Naive B cell (primary cell): ENCODE results near the gene ITGB6. TPM values are rescaled to one million over a fixed set of nuclear protein-coding genes. Genes with fewer than 3 reads are reported as not detected.

Source experiments
- ATAC-seq, 2 donors: fragments of 150-1000 bp; cut with Tn5 transposase; 2 replicates each; pipeline ENCODE4 v1.10.0; 2021; ENCODE audit warnings: low read depth in 2 of 2, mild to moderate bottlenecking in 2 of 2, moderate library complexity in 2 of 2
- DNase-seq: peaks from one replicate; pipeline ENCODE4 v3.0.0; 2022
- H3K27ac Mint-ChIP-seq, 6 donors: one replicate each; pipeline ENCODE4 v1.8.0; 2020 to 2022; ENCODE audit warnings: mild to moderate bottlenecking in 6 of 6, mixed read lengths in 6 of 6, moderate library complexity in 5 of 6, inconsistent platforms in 2 of 6
- H3K27me3 Mint-ChIP-seq, 3 donors: one replicate each; pipeline ENCODE4 v1.8.0; 2021 to 2022; ENCODE audit warnings: mixed read lengths in 3 of 3, mild to moderate bottlenecking in 1 of 3
- H3K36me3 Mint-ChIP-seq, 2 donors: one replicate each; pipeline ENCODE4 v1.8.0; 2020 to 2022; ENCODE audit warnings: mixed read lengths in 2 of 2, inconsistent platforms in 1 of 2, mild to moderate bottlenecking in 1 of 2
- H3K4me1 Mint-ChIP-seq, 3 donors: one replicate each; pipeline ENCODE4 v1.8.0; 2020 to 2022; ENCODE audit warnings: mixed read lengths in 3 of 3, inconsistent platforms in 1 of 3, mild to moderate bottlenecking in 1 of 3, moderate library complexity in 1 of 3
- H3K4me3 Mint-ChIP-seq, 8 donors: one replicate each; pipeline ENCODE4 v1.8.0; 2020 to 2022; ENCODE audit warnings: mild to moderate bottlenecking in 8 of 8, mixed read lengths in 8 of 8, moderate library complexity in 8 of 8, inconsistent platforms in 2 of 8
- H3K9me3 Mint-ChIP-seq, 7 donors: one replicate each; pipeline ENCODE4 v1.8.0; 2020 to 2022; ENCODE audit warnings: mixed read lengths in 7 of 7, mild to moderate bottlenecking in 5 of 7, inconsistent platforms in 2 of 7, moderate library complexity in 1 of 7
- polyA plus RNA-seq, 6 donors: library from polyadenylated mRNA; unstranded; fragments of 300-500 nt; fragmentation: Illumina TruSeq; gene quantifications; one replicate each; pipeline ENCODE4 v1.2.3, GENCODE V29; 2021; ENCODE audit warnings: low read depth in 6 of 6

The ITGB6 gene
- polyA plus RNA-seq, 6 donors from 2014 or later: not detected

DNA sequence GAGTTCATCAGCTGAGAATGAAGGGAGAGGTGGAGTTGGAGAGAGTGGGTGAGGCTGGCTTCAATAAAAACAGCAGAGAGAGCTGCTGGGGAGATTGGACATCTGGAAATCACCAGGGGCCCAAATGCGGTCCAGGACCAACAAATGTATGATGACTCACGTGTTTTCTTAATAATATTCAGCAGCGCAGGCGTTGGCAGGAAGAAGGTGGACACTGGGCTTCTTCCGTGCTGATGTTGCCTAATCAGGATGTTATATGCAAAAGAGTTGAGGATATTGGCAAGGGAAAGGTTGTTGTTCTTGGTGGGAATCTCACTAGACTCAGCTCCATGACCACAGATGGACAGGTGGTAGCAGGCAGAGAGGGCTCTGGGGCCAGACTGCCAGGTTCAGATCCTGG is 124.9 kb downstream of the ITGB6 start:
- ATAC-seq (no peak), DNase-seq (no peak)
- Mint-ChIP-seq H3K27me3 (no peaks in the 10 kb centered on the region), H3K27ac (peak overlapping the region in 1 of 6 donors; percentile 10), H3K4me1 (peaks cover 0 to 5% (median 0%) of the 10 kb centered on the region in 3 donors), H3K4me3 (no peak overlapping the region), H3K36me3 (no peaks in the 10 kb centered on the region), H3K9me3 (peaks cover 0 to 11% (median 2%) of the 10 kb centered on the region in 7 donors)

DNA sequence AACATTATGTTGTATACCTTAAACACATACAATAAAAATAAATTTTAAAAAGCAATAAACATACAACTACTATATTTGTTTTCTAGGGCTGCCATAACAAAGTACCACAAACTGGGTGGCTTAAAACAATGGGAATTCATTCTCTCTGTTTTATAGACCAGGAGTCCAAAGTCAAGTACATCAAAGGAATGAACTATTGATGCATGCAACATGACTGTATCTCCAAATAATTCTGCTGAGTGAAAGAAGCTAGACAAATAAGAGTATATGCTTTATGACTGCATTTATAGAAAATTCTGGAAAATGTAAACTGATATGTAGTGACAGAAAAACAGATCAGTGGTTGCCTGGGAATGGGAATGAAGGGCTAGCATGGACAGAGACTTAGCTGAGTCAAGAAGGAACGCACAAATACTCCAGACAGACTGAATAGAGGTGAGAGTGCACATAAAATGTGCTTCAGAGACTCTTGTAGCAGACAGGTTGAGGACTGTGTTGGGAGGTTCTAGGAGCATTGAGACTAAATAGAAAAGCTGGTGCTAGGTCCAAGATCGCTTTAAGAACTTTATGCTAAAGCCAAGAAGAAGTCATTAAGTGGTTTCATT is 126.7 kb downstream of the ITGB6 start:
- Mint-ChIP-seq H3K27me3 (no peaks in the 10 kb centered on the region), H3K4me1 (peaks cover 0 to 5% (median 0%) of the 10 kb centered on the region in 3 donors), H3K36me3 (no peaks in the 10 kb centered on the region), H3K27ac (no peak overlapping the region), H3K9me3 (peaks cover 0 to 4% (median 2%) of the 10 kb centered on the region in 7 donors), H3K4me3 (no peak overlapping the region)
- no peak for ATAC-seq
- no peak for DNase-seq

GRCh38 chr2:160068906-160069305 is 131.2 kb downstream of the ITGB6 start:
- peaks cover 0 to 9% (median 2%) of the 10 kb centered on the region in 7 donors for H3K9me3 Mint-ChIP-seq
- H3K36me3 Mint-ChIP-seq: no peaks in the 10 kb centered on the region
- no peaks in the 10 kb centered on the region for H3K4me1 Mint-ChIP-seq

GRCh38 chr2:160064916-160065315 is 135.2 kb downstream of the ITGB6 start:
- peaks cover 27 to 43% (median 29%) of the 10 kb centered on the region in 3 donors for H3K27me3 Mint-ChIP-seq
- H3K4me3 Mint-ChIP-seq: peak overlapping the region in 1 of 8 donors; percentile 8
- H3K4me1 Mint-ChIP-seq: peaks cover 0 to 14% (median 7%) of the 10 kb centered on the region in 3 donors
- DNase-seq (no peak), ATAC-seq (no peak)
- peaks cover 0 to 9% (median 2%) of the 10 kb centered on the region in 7 donors for H3K9me3 Mint-ChIP-seq
- H3K36me3 Mint-ChIP-seq: no peaks in the 10 kb centered on the region
- H3K27ac Mint-ChIP-seq: no peak overlapping the region

More at GRCh38 chr2:160068906-160069305, 131.2 kb downstream of the ITGB6 start:
- no peak overlapping the region for H3K4me3 Mint-ChIP-seq
- no peak for DNase-seq
- peaks cover 4 to 21% (median 4%) of the 10 kb centered on the region in 3 donors for H3K27me3 Mint-ChIP-seq
- H3K27ac Mint-ChIP-seq: no peak overlapping the region
- ATAC-seq: no peak

- H3K4me1 Mint-ChIP-seq: peaks cover 0 to 14% (median 7%) of the 10 kb centered on the region in 3 donors
Measured at GRCh38 chr2:160063879-160064612, 136.0 kb downstream of the ITGB6 start.

GRCh38 chr2:160063271-160063670 is 136.8 kb downstream of the ITGB6 start:
- no peak for ATAC-seq
- H3K27ac Mint-ChIP-seq: peak overlapping the region in 1 of 6 donors; percentile 15
- no peaks in the 10 kb centered on the region for H3K36me3 Mint-ChIP-seq
- peaks cover 0 to 14% (median 7%) of the 10 kb centered on the region in 3 donors for H3K4me1 Mint-ChIP-seq
- peak overlapping the region in 5 of 8 donors; percentile 10 to 79 (median 69) for H3K4me3 Mint-ChIP-seq
- no peak for DNase-seq
- H3K9me3 Mint-ChIP-seq: peaks cover 0 to 5% (median 0%) of the 10 kb centered on the region in 7 donors
- peaks cover 36 to 60% (median 40%) of the 10 kb centered on the region in 3 donors for H3K27me3 Mint-ChIP-seq

More at GRCh38 chr2:160063879-160064612, 136.0 kb downstream of the ITGB6 start:
- Mint-ChIP-seq H3K27me3 (peaks cover 34 to 52% (median 36%) of the 10 kb centered on the region in 3 donors), H3K9me3 (peaks cover 0 to 9% (median 2%) of the 10 kb centered on the region in 7 donors), H3K4me3 (peak overlapping the region in 1 of 8 donors; percentile 9), H3K36me3 (no peaks in the 10 kb centered on the region), H3K27ac (no peak overlapping the region)
- no peak for DNase-seq
- no peak for ATAC-seq

- ATAC-seq (peak in 1 of 2 donors; percentile 20), DNase-seq (no peak)
- Mint-ChIP-seq H3K4me1 (peaks cover 0 to 14% (median 7%) of the 10 kb centered on the region in 3 donors), H3K4me3 (peak within 1 kb of the TSS; percentile 10 to 82 (median 78)), H3K27me3 (peaks cover 36 to 68% (median 48%) of the 10 kb centered on the region in 3 donors), H3K36me3 (no peaks in the 10 kb centered on the region), H3K9me3 (peaks cover 0 to 2% (median 0%) of the 10 kb centered on the region in 7 donors), H3K27ac (peak within 1 kb of the TSS in 2 of 6 donors; percentile 15 to 80)
Measured at GRCh38 chr2:160062292-160063005, 137.6 kb downstream of the ITGB6 start, which contains the start of gene PLA2R1. PLA2R1 (minus strand) TSS chr2:160062615; CDS start chr2:160062403, 212 bp downstream.

DNA sequence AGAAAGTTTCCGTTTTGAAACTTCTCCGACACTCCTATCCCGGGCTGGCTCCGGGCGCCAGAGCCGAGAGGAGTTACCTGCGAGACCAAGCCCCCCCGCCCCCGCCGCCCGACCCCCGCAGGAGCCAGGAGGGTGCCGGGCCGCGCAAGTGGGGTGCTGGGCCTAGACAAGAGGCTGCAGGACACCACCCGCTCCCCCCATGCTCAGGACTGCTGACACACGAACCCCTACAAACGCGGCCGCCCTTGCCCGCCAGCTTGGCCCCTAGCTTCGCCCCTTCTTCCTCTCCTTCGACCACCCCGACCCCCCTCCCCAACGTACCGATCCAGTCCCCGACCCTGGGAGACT is 138.2 kb downstream of the ITGB6 start:
- DNase-seq: no peak
- no peaks in the 10 kb centered on the region for H3K36me3 Mint-ChIP-seq
- peaks cover 0 to 14% (median 7%) of the 10 kb centered on the region in 3 donors for H3K4me1 Mint-ChIP-seq
- peaks cover 36 to 70% (median 50%) of the 10 kb centered on the region in 3 donors for H3K27me3 Mint-ChIP-seq
- no peak for ATAC-seq
- peaks cover 0 to 2% (median 0%) of the 10 kb centered on the region in 7 donors for H3K9me3 Mint-ChIP-seq
- H3K4me3 Mint-ChIP-seq: peak overlapping the region in 6 of 8 donors; percentile 23 to 81 (median 74)
- H3K27ac Mint-ChIP-seq: no peak overlapping the region

DNA sequence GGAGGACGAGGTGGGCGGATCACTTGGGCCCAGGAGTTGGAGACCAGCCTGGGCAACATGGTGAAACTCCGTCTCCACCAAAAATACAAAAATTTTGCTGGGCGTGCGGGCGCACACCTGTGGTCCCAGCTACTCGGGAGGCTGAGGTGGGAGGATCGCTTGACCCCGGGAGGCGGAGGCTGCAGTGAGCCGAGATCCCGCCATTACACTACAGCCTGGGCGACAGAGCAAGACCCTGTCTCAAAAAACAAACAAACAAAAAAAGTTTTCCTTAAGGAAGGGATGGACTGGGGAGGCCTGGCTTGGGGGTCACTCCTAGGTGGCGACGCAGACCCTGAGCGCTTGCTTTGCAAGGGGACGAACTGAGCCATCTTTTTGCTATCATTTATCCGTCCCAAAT is 138.5 kb downstream of the ITGB6 start:
- no peaks in the 10 kb centered on the region for H3K36me3 Mint-ChIP-seq
- peaks cover 0 to 14% (median 7%) of the 10 kb centered on the region in 3 donors for H3K4me1 Mint-ChIP-seq
- H3K4me3 Mint-ChIP-seq: peak overlapping the region in 6 of 8 donors; percentile 1 to 67 (median 37)
- ATAC-seq (no peak), DNase-seq (no peak)
- peaks cover 36 to 70% (median 50%) of the 10 kb centered on the region in 3 donors for H3K27me3 Mint-ChIP-seq
- no peak overlapping the region for H3K27ac Mint-ChIP-seq
- peaks cover 0 to under 1% (median 0%) of the 10 kb centered on the region in 7 donors for H3K9me3 Mint-ChIP-seq

GRCh38 chr2:160060297-160060696 is 139.8 kb downstream of the ITGB6 start:
- no peaks in the 10 kb centered on the region for H3K9me3 Mint-ChIP-seq
- H3K27me3 Mint-ChIP-seq: peaks cover 36 to 69% (median 50%) of the 10 kb centered on the region in 3 donors
- DNase-seq (no peak), ATAC-seq (no peak)
- H3K4me1 Mint-ChIP-seq: peaks cover 0 to 14% (median 7%) of the 10 kb centered on the region in 3 donors
- no peak overlapping the region for H3K27ac Mint-ChIP-seq
- peak overlapping the region in 1 of 8 donors; percentile 40 for H3K4me3 Mint-ChIP-seq
- no peaks in the 10 kb centered on the region for H3K36me3 Mint-ChIP-seq

- H3K27me3 Mint-ChIP-seq: peaks cover 30 to 50% (median 33%) of the 10 kb centered on the region in 3 donors
- ATAC-seq: no peak
- no peaks in the 10 kb centered on the region for H3K9me3 Mint-ChIP-seq
- H3K4me1 Mint-ChIP-seq: peaks cover 0 to 6% (median 0%) of the 10 kb centered on the region in 3 donors
- no peak overlapping the region for H3K4me3 Mint-ChIP-seq
- no peaks in the 10 kb centered on the region for H3K36me3 Mint-ChIP-seq
- no peak overlapping the region for H3K27ac Mint-ChIP-seq
- DNase-seq: no peak
Measured at GRCh38 chr2:160057356-160057755, 142.7 kb downstream of the ITGB6 start.

GRCh38 chr2:160055726-160056108 is 144.4 kb downstream of the ITGB6 start:
- Mint-ChIP-seq H3K4me3 (no peak overlapping the region), H3K27me3 (peaks cover 21 to 46% (median 31%) of the 10 kb centered on the region in 3 donors), H3K27ac (peak overlapping the region in 1 of 6 donors; percentile 11), H3K36me3 (no peaks in the 10 kb centered on the region), H3K4me1 (no peaks in the 10 kb centered on the region), H3K9me3 (no peaks in the 10 kb centered on the region)
- ATAC-seq (no peak), DNase-seq (no peak)
